Fibroblast of lung (primary cell): ENCODE results near the gene MTRFR. TPM values are rescaled to one million over a fixed set of nuclear protein-coding genes. Genes with fewer than 3 reads are reported as not detected.

ENCODE experiments used
- DNase-seq, 2 donors: peaks; one replicate each; pipeline versions ENCODE4 v3.0.0 to v3.0.0-alpha.2; 2010; ENCODE audit warnings: low read depth in 2 of 2
- H2AFZ ChIP-seq: 2 replicates; pipeline ENCODE4 v1.5.1; 2012; ENCODE audit warnings: low read length, control low read depth, inconsistent platforms
- H3K27ac ChIP-seq: 2 replicates; pipeline ENCODE4 v1.5.1; 2011; ENCODE audit warnings: low read length, control low read depth; ENCODE audit not compliant: insufficient read depth
- H3K27me3 ChIP-seq: 2 replicates; pipeline ENCODE4 v1.5.1; 2011; ENCODE audit warnings: mild to moderate bottlenecking, low read length; ENCODE audit not compliant: control insufficient read depth, insufficient read depth
- H3K36me3 ChIP-seq: 2 replicates; pipeline ENCODE4 v1.5.1; 2011; ENCODE audit warnings: low read length; ENCODE audit not compliant: control insufficient read depth, insufficient read depth
- H3K4me1 ChIP-seq: 2 replicates; pipeline ENCODE4 v1.5.1; 2011; ENCODE audit warnings: low read length; ENCODE audit not compliant: control insufficient read depth, insufficient read depth; ENCODE audit errors: extremely low read depth
- H3K4me2 ChIP-seq: 2 replicates; pipeline ENCODE4 v1.5.1; 2011; ENCODE audit warnings: low read length, control low read depth; ENCODE audit not compliant: insufficient read depth; ENCODE audit errors: extremely low read depth
- H3K4me3 ChIP-seq, 4 experiments: fragments of 200-600 bp in 1 of 4; sonication (generic) in 1 of 4; replicated peaks in 1 of 4; 2 replicates each; pipeline ENCODE4 v1.5.1; 2011 to 2016; ENCODE audit warnings: low read length in 4 of 4, low read depth in 3 of 4, mild to moderate bottlenecking in 3 of 4, control low read depth in 2 of 4, inconsistent platforms in 1 of 4, mixed read lengths in 1 of 4; ENCODE audit not compliant: insufficient read depth in 1 of 4; ENCODE audit errors: control extremely low read depth in 1 of 4
- H3K79me2 ChIP-seq: 2 replicates; pipeline ENCODE4 v1.5.1; 2012; ENCODE audit warnings: mild to moderate bottlenecking, low read length, inconsistent platforms; ENCODE audit not compliant: control insufficient read depth, insufficient read depth
- H3K9ac ChIP-seq: 2 replicates; pipeline ENCODE4 v1.5.1; 2011; ENCODE audit warnings: mild to moderate bottlenecking, low read length, control low read depth; ENCODE audit not compliant: insufficient read depth
- H3K9me3 ChIP-seq: 2 replicates; pipeline ENCODE4 v1.5.1; 2012; ENCODE audit warnings: low read depth, low read length; ENCODE audit not compliant: control insufficient read depth, insufficient read depth
- H4K20me1 ChIP-seq: 2 replicates; pipeline ENCODE4 v1.5.1; 2011; ENCODE audit warnings: low read length; ENCODE audit not compliant: control insufficient read depth, insufficient read depth; ENCODE audit errors: extremely low read depth
- CTCF ChIP-seq, 2 donors: IDR thresholded peaks in 1 of 2; conservative IDR thresholded peaks in 1 of 2; 1 replicate in 1 of 2; 2 replicates in 1 of 2; pipeline ENCODE4 v1.5.1; 2011 to 2012; ENCODE audit warnings: low read length in 2 of 2, control low read depth in 1 of 2, inconsistent platforms in 1 of 2, low read depth in 1 of 2, mild to moderate bottlenecking in 1 of 2
- EZH2 ChIP-seq: IDR thresholded peaks from 2 replicates; pipeline ENCODE4 v1.5.1; 2012; ENCODE audit warnings: low read length, control low read depth, mild to moderate bottlenecking; ENCODE audit errors: missing control alignments
- polyA plus RNA-seq, 2 donors: library from polyadenylated mRNA; depleted of rRNA in 1 of 2; stranded (reverse) in 1 of 2; unstranded in 1 of 2; fragments of >200 nt; gene quantifications; 2 replicates each; pipeline ENCODE4 v1.2.1, GENCODE V29; 2011 to 2012; ENCODE audit warnings: missing spikeins in 1 of 2
- total RNA-seq: library from RNA; depleted of rRNA; stranded (reverse); fragments of >200 nt; gene quantifications from 2 replicates; pipeline ENCODE4 v1.2.1, GENCODE V29; 2014

The MTRFR gene
- total and polyA plus RNA-seq, 2 donors (not counting 1 experiment from before 2014, with no cell fraction given): 10.4 to 17.5 TPM

- Histone ChIP-seq H3K79me2 (no peaks in the 10 kb centered on the region), H3K4me1 (no peaks in the 10 kb centered on the region), H3K27me3 (no peaks in the 10 kb centered on the region), H3K9me3 (no peaks in the 10 kb centered on the region), H2AFZ (no peak overlapping the region), H3K9ac (no peak overlapping the region), H3K27ac (no peak overlapping the region), H3K4me3 (no peak overlapping the region), H4K20me1 (no peaks in the 10 kb centered on the region), H3K4me2 (no peak overlapping the region), H3K36me3 (peaks cover 3% of the 10 kb centered on the region)
- DNase-seq: no peak
- TF ChIP-seq EZH2 (no peak), CTCF (conservative IDR thresholded peaks at IDR 0.05 in 1 of 2, IDR thresholded peaks at IDR 0.05 in 1 of 2; ENCODE audit: low read depth in 1 of 2, low read length in 2 of 2) (no peak)
These were observed 56.7 kb downstream of the MTRFR start for GRCh38 chr12:123289911-123290310.

- Histone ChIP-seq H3K36me3 (peaks cover 3% of the 10 kb centered on the region), H4K20me1 (no peaks in the 10 kb centered on the region), H3K4me3 (no peak overlapping the region), H3K27ac (no peak overlapping the region), H3K4me1 (no peaks in the 10 kb centered on the region), H3K9ac (no peak overlapping the region), H2AFZ (no peak overlapping the region), H3K9me3 (no peaks in the 10 kb centered on the region), H3K4me2 (no peak overlapping the region), H3K27me3 (no peaks in the 10 kb centered on the region), H3K79me2 (no peaks in the 10 kb centered on the region)
- no peak for DNase-seq
- TF ChIP-seq CTCF (conservative IDR thresholded peaks at IDR 0.05 in 1 of 2, IDR thresholded peaks at IDR 0.05 in 1 of 2; ENCODE audit: low read depth in 1 of 2, low read length in 2 of 2): no peak
- TF ChIP-seq EZH2: no peak
These were observed 60.0 kb downstream of the MTRFR start for GRCh38 chr12:123293178-123293760.

GRCh38 chr12:123305136-123305535 is 71.9 kb downstream of the MTRFR start:
- Histone ChIP-seq H3K36me3 (peaks cover 3% of the 10 kb centered on the region), H3K4me1 (no peaks in the 10 kb centered on the region), H3K4me3 (no peak overlapping the region), H4K20me1 (no peaks in the 10 kb centered on the region), H3K79me2 (no peaks in the 10 kb centered on the region), H3K9me3 (no peaks in the 10 kb centered on the region), H3K27ac (no peak overlapping the region), H2AFZ (no peak overlapping the region), H3K4me2 (no peak overlapping the region), H3K27me3 (no peaks in the 10 kb centered on the region), H3K9ac (no peak overlapping the region)
- DNase-seq: no peak
- TF ChIP-seq CTCF (conservative IDR thresholded peaks at IDR 0.05 in 1 of 2, IDR thresholded peaks at IDR 0.05 in 1 of 2; ENCODE audit: low read depth in 1 of 2, low read length in 2 of 2): no peak
